NCI-H2107 (cell line): Measurements from ENCODE around the gene FAM72D.
"Not testable (repeated sequence)": the region's sequence is repeated elsewhere in the genome, so short reads cannot be mapped to it uniquely, and the experiment has no call there.

Experiments used
- DNase-seq: peaks from one replicate; lab custom pipeline; 2025; lab: John Stamatoyannopoulos, UW

Gene FAM72D

DNA sequence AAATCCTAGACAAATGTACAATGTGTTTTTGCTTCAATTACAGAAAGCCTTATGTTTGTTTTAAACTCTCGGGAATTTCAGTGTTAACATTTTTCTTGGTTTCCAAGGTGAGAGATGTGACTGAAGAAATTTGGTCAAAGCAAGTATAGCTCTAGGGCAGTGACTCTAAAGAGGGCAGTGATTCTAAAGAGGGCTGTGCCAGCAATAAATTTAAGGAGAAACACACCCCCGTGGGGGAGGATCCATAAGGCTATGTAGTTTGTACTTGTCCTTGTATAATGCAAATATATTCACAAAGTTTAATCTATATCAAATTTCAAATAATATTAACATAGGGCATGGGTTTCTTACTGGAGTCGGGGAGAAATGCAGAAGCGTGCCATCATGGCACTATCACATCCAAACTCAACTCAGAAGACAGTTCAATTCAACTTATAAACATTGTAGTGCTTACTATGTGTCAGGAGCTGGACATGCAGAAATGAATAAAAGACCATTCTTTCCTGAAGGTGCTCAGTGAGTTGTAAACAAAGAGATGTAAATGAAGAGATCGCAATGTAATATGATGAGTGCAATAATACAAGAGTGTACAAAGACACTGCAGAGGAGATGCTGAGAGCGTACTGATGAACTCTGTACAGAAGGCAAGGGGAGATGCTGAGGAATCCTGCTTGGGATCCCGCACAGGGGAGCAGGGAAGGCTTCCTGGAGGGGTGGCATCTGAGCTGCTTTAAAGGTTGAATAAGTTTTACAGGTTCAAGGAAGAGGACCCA lies 13.1 kb upstream of the FAM72D start:
- not testable (repeated sequence) for DNase-seq

DNA sequence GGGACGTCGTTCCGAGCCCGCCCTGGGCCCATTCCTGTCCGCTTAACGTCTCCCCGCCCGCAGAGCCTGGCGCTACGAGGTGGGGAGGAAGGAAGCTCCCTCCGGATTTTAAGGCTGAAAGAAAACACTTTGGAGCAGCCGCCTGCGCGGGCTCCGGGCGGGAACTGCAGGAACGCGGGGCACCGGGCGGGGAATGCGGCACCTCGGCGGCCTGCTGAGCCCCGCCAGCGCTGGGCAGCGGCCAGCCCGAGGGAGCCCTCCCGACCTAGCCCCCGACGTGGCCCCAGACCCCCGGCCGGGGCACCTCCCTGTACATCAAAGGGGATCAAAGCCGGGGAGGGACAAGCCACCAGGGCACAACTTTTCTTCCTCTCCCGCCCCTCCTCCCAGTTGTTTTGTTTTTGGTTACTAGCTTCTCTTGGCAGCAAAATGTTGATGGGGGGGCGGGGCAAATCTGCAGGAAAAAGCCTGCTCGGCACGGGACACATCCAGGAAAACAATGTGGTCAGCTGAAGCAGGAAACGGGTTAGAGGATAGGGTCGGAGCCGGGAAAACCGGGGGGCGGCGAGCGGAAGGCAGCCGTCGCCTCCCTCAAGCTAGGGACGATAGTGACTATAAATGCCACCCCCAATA lies 2.1 kb upstream of the FAM72D start:
- DNase-seq: not testable (repeated sequence)

DNA sequence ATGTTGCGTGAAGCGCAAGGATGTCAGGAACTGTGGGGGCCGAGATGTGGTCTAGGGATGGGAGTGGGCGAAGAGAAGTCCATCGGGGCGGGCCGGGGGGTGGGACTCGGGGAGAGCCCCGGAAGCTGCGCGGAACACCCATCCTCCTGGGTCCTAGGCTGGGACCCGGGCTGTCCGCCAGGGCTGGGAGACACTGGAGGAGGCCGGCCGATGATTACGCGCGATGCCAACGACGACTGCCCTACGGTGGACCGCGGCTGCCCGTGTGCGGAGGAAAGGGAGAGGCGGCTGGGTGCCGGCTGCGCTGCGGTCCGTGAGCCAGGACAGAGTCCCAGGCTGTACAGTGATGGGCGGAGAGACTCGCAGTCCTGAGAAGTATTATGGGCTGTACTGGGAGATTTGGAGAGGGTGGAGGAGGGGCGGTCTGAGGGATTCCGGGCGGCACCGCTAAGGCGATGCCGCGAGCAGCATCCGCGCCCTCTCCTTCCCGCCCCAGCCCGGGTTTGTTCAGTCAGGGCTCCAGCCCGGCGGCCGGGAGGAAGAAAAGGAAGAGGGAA lies 1.0 kb upstream of the FAM72D start:
- not testable (repeated sequence) for DNase-seq

DNA sequence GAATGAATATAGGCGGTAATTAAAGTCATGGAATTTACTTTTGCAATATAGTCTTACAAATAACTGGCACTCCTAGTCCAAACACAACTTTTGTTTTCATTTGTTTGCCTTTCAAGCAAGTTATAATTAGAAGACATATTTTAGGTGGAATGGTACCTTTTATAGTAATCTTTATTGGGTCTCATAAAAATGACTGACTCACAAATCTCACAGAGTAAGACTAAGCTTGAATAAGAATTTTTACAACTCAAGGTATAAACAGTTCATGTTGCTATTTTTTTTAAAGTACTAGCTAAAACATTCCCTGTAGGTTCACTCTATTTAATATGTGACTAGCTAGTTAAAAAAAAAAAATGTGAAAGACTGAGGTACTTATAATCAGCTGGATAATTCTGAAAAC lies 6.0 kb downstream of the FAM72D start:
- not testable (repeated sequence) for DNase-seq

DNA sequence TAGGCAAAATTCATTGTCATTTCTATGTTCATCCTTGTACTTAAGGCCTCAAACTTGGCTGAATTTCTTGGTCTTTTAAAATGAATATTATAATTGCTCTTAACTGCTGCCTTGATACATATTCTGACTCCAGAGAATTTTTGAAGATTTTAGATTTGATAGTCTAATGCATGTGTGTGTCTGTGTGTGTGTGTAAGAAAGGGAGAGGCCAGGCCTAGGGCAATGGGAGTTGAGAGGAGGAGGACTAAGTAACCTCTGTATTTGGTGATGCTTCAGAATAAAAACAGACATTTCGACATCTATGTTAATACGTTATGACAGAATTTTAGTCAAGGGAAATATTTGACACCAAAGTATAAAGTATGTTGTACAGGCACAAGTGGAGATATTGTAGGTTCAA lies 7.5 kb downstream of the FAM72D start:
- DNase-seq: not testable (repeated sequence)

DNA sequence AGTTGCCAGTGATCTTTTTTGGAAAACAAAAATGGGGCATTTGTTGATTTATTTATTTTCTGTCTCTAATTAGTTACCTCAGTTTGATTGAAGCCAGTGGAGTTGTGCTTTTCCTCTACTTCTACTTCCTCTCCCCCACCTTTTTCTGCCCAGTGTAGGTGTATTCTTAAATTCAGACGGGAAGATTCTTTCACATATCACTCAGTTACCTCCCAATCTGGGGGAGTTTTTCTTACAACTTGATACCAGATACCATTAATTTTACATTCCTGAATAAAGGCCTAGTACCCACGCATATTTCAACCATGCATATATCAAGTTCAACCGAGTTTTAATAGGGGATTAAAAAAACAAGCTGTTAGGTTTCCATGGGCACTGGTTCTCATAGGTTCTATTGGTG lies 15.9 kb downstream of the FAM72D start:
- DNase-seq: not testable (repeated sequence)

DNA sequence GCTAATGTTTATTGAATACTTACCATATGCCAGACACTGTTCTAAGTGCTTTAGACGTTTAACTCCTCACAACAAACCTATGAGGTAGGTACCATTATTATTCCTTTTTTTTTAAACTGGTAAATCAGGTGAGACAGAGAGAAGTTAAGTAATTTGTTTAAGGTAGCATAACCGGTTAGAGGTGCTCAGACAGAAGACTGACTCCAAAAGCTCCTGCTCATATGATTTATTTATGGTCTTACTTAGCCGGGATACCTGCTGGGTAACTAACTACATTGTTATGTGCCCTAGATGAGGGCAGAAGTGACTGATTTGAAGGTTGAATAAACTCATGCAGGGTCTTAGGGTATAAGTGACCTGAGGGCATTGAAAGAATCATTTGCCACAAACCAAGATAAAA lies 16.9 kb downstream of the FAM72D start:
- not testable (repeated sequence) for DNase-seq

DNA sequence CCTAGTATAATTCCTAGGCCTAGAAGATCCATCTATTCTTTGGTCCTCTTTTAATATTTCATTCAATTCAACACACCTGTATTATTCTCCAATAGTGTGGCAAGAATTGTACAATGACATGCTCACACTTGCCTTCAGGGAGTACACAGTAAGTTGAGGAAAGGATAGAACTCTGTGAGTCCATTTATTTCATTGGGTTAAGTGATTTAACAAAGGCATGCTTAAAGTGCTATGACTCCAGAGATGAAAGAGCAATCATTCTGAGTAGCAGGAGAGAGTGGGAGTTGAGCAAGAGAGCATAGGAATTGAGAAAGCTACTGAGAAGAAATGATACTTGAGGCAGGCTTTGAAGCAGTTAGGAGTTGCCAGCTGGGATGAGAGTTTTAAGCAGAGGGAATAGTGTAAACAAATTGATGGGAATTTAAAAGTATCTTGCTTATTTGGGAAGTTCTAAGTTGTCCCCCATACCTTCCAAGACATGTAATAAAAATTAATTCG lies 18.8 kb downstream of the FAM72D start:
- not testable (repeated sequence) for DNase-seq

DNA sequence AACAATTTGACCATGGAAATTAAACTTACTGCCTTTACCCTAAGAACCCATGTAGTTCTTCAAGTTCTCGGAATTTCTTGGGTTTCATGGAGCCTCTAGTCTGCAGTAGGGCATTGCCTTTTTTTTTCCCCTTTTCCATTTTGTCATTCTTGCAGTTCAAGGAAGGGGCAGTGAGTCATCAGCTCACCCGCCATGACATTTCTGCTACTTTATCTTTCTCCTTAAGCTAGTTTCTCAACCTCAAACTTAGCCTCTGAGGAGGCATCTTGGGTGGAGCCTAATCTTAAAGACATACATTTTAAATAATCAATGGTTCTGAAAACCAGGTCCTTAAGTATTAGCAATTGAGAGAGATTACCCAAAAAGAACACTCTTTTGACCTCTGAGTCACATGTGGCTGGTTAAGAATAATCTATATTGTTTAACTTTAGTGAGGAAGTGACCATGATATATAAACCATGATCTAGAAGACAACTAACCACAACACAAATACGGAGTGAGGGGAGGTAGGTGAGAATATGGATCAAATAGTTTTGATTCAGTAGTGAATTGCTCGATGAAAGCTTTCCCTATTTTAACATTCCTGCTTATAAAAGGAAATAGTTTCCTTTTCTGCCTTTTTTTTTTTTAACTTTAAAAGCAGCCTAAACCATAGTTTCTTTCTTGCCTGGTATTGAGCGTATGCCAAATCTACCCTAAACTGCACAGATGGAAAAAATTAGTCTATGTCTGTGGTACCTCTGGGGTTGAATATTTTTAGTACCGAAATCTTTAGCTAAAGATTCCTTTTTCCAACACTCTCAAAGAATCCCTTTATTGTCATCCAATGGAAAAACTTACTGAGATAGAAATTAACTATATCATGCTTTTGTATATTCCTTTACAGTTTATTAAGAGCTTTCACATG lies 20.1 kb downstream of the FAM72D start:
- not testable (repeated sequence) for DNase-seq

DNA sequence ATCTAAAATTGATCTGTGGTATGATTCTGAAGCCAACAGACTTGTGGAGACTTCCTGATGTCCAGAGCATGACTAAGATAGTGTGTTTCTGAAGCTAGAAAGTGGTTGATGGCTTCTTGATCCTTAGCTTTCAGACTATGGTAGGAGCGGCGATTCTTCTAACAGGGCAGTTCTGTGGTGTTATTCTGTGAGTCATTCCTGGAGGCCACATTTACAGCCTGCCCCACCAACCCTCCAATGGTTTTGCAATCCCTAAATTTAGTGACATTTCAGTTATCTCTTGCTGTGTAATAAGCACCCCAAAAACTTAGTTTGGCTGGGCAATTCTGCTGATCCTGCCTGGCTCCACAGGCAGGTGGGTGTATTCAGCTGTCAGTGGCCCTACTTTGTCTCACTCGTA lies 24.1 kb downstream of the FAM72D start:
- not testable (repeated sequence) for DNase-seq

DNA sequence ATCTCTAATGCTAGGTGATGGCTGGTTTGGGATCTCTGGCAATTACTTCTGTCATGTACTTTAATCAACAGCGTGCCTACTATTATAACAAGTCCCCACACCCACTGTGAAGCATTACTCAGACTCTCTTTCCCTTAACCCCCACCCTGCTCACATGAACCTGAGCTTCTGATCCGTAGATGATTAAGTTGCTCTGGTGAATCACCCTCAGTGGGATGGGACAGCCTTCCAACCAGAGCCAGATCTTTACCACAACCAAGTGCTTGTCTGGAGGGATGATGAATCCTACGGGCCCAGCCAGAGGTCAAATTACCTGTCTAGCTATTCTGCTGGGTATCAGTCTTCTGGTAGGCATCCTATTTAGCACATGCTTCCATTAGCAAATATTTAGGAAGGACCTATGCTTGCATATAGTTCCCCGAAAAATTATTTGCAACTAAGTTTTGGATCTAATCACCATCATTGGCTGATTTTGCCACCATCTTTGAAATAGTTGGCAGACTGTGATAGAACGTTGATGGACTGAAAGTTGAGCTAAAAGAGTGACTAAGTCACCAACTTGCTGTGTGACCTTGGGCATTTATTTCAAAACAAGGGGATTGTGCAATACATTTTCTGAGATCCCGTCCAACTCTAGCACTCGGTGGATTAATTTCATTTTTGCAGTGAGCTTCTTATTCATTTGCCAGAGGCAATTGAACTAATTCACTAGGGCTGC lies 26.7 kb downstream of the FAM72D start:
- not testable (repeated sequence) for DNase-seq

DNA sequence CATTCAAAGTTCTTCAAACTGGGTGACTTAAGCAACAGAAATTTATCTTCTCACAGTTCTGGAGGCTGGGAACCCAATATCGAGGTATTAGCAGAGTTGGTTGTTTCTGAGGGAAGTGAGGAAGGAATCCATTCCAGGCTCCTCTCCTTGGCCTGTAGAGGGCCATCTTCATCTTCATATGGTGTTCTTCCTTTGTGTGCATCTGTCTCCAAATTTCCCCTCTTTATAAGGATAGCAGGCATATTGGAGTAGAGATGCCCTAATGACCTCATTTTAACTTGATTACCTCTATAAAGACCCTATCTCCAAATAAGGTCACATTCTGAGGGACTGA lies 27.3 kb downstream of the FAM72D start:
- DNase-seq: not testable (repeated sequence)

DNA sequence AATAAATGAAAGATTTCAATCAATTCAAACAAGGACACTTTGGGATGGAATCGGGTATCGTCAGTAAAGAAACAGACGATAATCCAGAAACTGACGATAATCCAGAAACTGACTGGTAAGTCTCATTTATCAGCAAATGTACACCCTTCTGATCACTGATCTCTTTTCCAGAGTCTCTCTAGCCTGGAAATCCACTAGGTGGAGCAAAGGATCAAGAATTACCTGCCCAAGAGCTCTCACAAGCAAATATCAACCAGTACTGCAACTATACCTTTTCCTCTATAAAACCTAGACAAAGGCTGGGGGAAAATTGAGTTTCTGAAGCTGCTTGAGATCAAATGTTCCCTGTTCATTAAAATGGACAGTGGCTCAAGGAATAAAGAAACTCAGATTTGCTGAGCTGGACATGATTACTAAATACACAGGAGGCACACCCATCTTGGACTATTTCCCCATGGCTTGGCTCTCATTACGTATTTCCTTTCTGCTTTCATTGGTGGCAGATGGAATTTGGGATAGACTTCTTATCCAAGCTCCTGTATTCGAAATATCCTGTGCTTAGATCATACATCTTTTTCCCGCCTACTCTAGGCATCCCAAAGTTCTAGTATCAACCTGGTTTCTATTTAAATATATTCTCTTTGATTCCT lies 28.3 kb downstream of the FAM72D start:
- DNase-seq: not testable (repeated sequence)

DNA sequence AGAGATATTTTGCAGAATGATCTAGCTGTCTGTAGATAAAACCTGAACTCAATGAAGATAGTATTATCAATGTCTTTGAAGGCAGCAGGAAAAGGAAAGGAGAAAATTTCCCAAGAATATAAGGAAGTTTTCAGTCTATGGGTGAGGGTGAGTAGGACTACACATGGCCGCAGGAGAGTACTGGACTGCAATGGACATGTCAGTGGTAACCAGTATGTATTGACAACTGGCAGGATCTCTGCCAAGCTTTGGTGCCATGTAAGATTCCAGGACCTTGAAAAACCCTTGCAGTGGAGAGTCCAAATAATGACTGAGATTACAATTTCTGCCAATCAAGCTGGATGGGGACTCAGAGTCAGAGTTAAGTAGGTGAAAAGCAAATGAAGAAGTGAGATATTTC lies 29.3 kb downstream of the FAM72D start:
- DNase-seq: not testable (repeated sequence)

DNA sequence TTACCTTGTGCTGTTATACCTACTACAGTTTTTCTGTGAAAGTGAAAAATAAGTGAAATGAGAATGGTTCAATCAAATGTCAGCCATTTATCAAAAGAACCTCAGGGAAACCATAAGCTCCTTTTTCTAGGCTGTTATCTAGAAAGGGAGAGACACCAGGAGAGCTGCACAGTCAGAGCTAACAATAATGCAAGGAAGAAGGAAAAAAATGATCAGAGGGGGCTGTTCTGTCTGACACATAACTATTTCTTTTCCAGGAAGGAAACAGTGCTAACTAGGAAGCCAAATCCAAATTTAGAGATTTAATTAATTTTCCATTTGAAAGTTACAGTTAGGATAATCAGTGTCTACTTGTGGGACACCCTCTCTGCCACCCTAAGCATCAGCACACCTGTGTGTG lies 31.4 kb downstream of the FAM72D start:
- DNase-seq: not testable (repeated sequence)

DNA sequence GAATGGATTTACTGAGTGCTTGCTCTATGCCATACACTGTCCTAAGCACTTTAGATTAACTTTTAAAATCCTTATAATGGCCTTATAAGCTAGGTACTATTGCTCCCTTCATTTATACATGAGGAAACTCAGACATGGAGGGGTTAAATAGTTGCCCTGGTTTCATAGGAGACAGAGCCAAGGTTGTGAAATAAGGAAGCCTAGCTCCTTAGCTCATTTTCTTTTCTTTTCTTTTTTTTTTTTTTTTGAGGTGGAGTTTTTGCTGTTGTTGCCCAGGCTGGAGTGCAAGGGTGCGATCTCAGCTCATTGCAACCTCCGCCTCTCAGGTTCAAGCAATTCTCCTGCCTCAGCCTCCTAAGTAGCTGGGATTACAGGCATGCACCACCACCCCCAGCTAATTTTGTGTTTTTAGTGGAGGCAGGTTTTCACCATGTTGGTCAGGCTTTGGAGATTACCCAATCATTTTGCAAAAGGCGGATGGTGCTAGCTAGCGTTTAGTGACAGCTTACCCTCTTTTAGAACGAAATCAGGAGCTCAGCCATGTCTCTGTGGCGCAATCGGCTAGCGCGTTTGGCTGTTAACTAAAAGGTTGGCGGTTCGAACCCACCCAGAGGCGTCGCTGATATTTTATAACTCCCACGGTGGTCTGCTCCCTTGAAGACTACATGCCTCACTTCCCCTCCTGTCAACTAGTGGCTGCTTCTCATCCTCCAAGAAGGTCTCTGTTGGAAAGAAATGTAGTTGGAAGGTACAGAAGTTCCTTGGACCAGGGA lies 33.1 kb downstream of the FAM72D start:
- DNase-seq: not testable (repeated sequence)

DNA sequence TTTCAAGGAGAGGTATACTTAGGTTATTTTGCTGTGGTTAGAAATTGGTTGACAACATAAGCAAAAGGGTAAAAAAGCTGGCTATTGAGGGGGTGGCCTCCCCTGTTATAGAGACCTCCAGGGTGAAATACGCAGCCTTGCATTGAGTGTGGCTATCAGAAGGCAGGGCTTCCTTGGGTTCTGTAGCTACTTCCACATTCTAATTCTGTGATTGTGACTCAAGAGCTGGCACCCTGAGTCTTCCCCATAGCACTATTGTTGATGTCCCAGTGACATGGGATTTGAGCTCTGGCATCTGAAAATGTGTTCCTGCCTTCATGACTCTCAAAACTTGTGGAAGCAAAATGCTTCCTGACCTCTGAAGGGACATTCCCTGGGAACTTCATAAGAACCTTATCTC lies 38.7 kb downstream of the FAM72D start:
- not testable (repeated sequence) for DNase-seq

DNA sequence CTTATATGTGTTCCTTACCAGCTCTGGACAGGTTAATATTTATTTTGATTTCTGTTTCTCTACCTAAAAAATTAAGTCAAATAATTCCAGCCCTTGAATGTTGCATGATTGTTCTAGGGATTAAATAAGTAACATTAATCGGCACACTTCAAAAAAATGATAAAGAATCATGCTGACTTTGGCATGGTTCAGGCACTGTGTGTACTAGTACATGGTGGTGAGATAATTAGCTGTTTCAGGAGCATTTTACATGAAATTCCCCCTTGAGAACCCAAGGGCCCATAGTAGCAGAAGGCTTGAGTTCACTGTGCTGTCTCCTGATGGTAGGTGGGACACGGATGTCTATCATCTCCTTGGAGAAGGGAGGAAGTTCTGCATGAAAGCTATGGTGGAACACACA lies 44.8 kb downstream of the FAM72D start:
- not testable (repeated sequence) for DNase-seq

DNA sequence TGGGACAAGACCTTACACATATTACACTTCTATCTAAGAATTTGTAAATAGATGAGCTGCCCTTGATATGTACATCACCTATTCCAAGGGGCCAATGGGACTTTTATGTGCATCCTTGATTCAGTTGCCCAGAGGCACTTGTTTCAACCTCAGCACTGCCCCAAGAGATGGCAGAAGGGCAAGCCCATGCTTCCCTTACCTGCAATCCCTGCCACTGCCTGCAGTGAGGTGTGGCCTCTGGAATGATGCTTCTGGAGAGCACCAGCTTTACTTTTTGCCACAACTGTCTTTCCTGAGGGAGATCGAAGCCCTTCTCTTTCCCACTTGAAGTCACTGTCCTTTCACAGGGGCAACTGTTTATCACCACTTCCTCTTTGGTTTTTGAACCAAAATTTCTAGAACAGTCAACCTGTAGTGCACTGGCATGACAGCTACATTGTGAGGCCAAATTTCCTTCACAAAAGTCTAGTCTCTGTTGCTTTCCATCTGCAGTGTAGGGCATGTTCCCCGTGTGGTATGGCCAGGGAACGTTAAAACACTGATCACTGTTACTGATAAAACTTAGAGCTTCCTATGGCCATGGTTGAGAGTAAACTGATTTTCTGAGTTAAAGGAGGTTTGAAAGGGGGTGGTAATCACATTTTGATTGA lies 48.6 kb downstream of the FAM72D start:
- not testable (repeated sequence) for DNase-seq

DNA sequence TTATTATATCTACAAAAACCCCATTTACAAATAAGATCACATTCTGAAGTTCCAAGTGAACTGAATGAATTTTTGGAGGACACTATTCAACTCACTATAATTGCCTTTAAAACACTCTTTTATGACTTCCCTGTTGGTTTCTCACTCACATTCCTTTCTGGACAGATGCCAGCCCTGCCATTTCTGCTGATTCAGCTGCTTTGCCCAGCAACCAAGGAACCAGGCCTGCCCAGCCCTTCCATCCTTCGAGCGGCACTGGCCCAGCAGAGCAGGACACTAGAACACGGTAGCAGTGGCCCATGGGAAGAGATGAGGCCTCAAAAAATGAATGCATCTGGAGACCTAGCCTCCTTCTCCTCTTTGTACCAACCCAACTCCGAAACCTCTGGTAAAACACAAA lies 50.5 kb downstream of the FAM72D start:
- not testable (repeated sequence) for DNase-seq
